GM23338 (cell line): Measurements from ENCODE around the gene WDR76. TPM values are rescaled to one million over a fixed set of nuclear protein-coding genes. Genes with fewer than 3 reads are reported as not detected.

Experiments
- ATAC-seq: fragments of 200-7000 bp; cut with Tn5 transposase; 3 replicates; pipeline ENCODE4 v1.9.1; 2020
- DNase-seq: peaks from one replicate; pipeline ENCODE4 v3.0.0-alpha.2; 2015; ENCODE audit warnings: low spot score
- H2AFZ ChIP-seq: fragments of 200-600 bp; sonication (generic); 2 replicates; pipeline ENCODE4 v1.8.0; 2016; ENCODE audit warnings: antibody characterized with exemption, mild to moderate bottlenecking, moderate library complexity
- H3F3A ChIP-seq: fragments of 200-600 bp; sonication (generic); replicated peaks from 2 replicates; pipeline ENCODE4 v1.8.0; 2017; ENCODE audit warnings: antibody characterized with exemption, mixed run types, low read depth
- H3K27ac ChIP-seq: fragments of 200-600 bp; sonication (generic); 2 replicates; pipeline ENCODE4 v1.6.1; 2016; ENCODE audit warnings: low read depth
- H3K27me3 ChIP-seq: fragments of 200-600 bp; sonication (generic); 2 replicates; pipeline ENCODE4 v1.8.0; 2016; ENCODE audit warnings: mild to moderate bottlenecking, mixed run types, moderate library complexity; ENCODE audit not compliant: insufficient read depth
- H3K36me3 ChIP-seq: fragments of 200-600 bp; sonication (generic); 2 replicates; pipeline ENCODE4 v1.8.0; 2016; ENCODE audit warnings: mild to moderate bottlenecking; ENCODE audit not compliant: insufficient read depth
- H3K4me1 ChIP-seq: fragments of 200-600 bp; sonication (generic); 2 replicates; pipeline ENCODE4 v1.8.0; 2016; ENCODE audit warnings: mild to moderate bottlenecking, moderate library complexity; ENCODE audit not compliant: insufficient read depth
- H3K4me2 ChIP-seq: fragments of 200-600 bp; sonication (generic); 2 replicates; pipeline ENCODE4 v1.7.1; 2017; ENCODE audit warnings: mixed run types
- H3K4me3 ChIP-seq: fragments of 200-600 bp; sonication (generic); 2 replicates; pipeline ENCODE4 v1.6.1; 2016; ENCODE audit warnings: mixed run types
- H3K79me2 ChIP-seq: fragments of 200-600 bp; sonication (generic); replicated peaks from 2 replicates; pipeline ENCODE4 v1.8.0; 2017; ENCODE audit warnings: mild to moderate bottlenecking; ENCODE audit not compliant: insufficient read depth
- H3K9me2 ChIP-seq: fragments of 200-600 bp; sonication (generic); 2 replicates; pipeline ENCODE4 v1.8.0; 2017; ENCODE audit not compliant: insufficient read depth
- H4K20me1 ChIP-seq: fragments of 200-600 bp; sonication (generic); replicated peaks from 2 replicates; pipeline ENCODE4 v1.8.0; 2017; ENCODE audit warnings: mild to moderate bottlenecking; ENCODE audit not compliant: insufficient read depth
- H3K27ac Mint-ChIP-seq: 2 replicates; pipeline ENCODE4 v1.8.0; 2020; ENCODE audit warnings: inconsistent platforms, mild to moderate bottlenecking, moderate library complexity, mixed read lengths
- H3K27me3 Mint-ChIP-seq: 3 replicates; pipeline ENCODE4 v1.8.0; 2022; ENCODE audit warnings: low read depth, mild to moderate bottlenecking, moderate library complexity, mixed read lengths, inconsistent platforms; ENCODE audit not compliant: insufficient read depth, poor library complexity
- H3K36me3 Mint-ChIP-seq: 3 replicates; pipeline ENCODE4 v1.8.0; 2021; ENCODE audit warnings: low read depth, mild to moderate bottlenecking, inconsistent platforms, moderate library complexity, mixed read lengths
- H3K4me1 Mint-ChIP-seq: 3 replicates; pipeline ENCODE4 v1.8.0; 2020; ENCODE audit warnings: mild to moderate bottlenecking, inconsistent platforms, mixed read lengths
- H3K4me3 Mint-ChIP-seq: 3 replicates; pipeline ENCODE4 v1.8.0; 2021; ENCODE audit warnings: moderate library complexity, mild to moderate bottlenecking, inconsistent platforms, mixed read lengths
- H3K9me3 Mint-ChIP-seq: 3 replicates; pipeline ENCODE4 v1.8.0; 2020; ENCODE audit warnings: moderate library complexity, mild to moderate bottlenecking, inconsistent platforms, mixed read lengths
- CREB1 ChIP-seq: fragments of 250-450 bp; sonication (Bioruptor Pico); IDR thresholded peaks from 2 replicates; pipeline ENCODE4 v1.5.0; 2020; ENCODE audit warnings: low read depth, mild to moderate bottlenecking, moderate library complexity
- ETS1 ChIP-seq: IDR thresholded peaks from 2 replicates; pipeline ENCODE4 v1.6.1; 2016; ENCODE audit warnings: antibody characterized with exemption
- EZH2 ChIP-seq: fragments of 200-600 bp; sonication (generic); IDR thresholded peaks from one replicate; pipeline ENCODE4 v1.8.0; 2017; ENCODE audit warnings: antibody characterized with exemption, mild to moderate bottlenecking, low read depth; ENCODE audit not compliant: unreplicated experiment
- EZH2phosphoT487 ChIP-seq: fragments of 200-600 bp; sonication (generic); IDR thresholded peaks from one replicate; pipeline ENCODE4 v1.8.1; 2018; ENCODE audit warnings: antibody characterized with exemption; ENCODE audit not compliant: unreplicated experiment
- JUNB ChIP-seq: IDR thresholded peaks from one replicate; pipeline ENCODE4 v1.6.1; 2016; ENCODE audit warnings: antibody characterized with exemption; ENCODE audit not compliant: unreplicated experiment
- NANOG ChIP-seq: IDR thresholded peaks from 2 replicates; pipeline ENCODE4 v1.6.1; 2016; ENCODE audit warnings: antibody characterized with exemption, borderline replicate concordance
- POLR2AphosphoS5 ChIP-seq: IDR thresholded peaks from 2 replicates; pipeline ENCODE4 v1.6.1; 2016; ENCODE audit warnings: antibody characterized with exemption, low read depth
- ZNF114 ChIP-seq: fragments of 250-450 bp; sonication (Bioruptor Pico); IDR thresholded peaks from 2 replicates; pipeline ENCODE4 v1.5.0; 2020; ENCODE audit warnings: mild to moderate bottlenecking, moderate library complexity
- ZNF331 ChIP-seq: fragments of 250-450 bp; sonication (Bioruptor Pico); IDR thresholded peaks from 2 replicates; pipeline ENCODE4 v1.5.0; 2020; ENCODE audit warnings: low read depth, mild to moderate bottlenecking, moderate library complexity
- polyA plus RNA-seq: library from polyadenylated mRNA; unstranded; fragments of >200 nt; fragmentation: Nextera tagmentation; extraction: Ambion mirVana; gene quantifications from 2 replicates; pipeline ENCODE4 v1.2.1, GENCODE V29; 2016
- total RNA-seq: library from RNA; depleted of rRNA; stranded (reverse); fragments of >200 nt; shearing (Covaris generic); gene quantifications from 2 replicates; pipeline ENCODE4 v1.2.3, GENCODE V29; 2014
- TF ChIP-seq, protein P1 (sequence below): fragments of 250-450 bp; sonication (Bioruptor Pico); IDR thresholded peaks from 2 replicates; pipeline ENCODE4 v1.5.0; 2020; ENCODE audit warnings: mild to moderate bottlenecking, moderate library complexity
- TF ChIP-seq, protein P2 (sequence below), 2 experiments: fragments of 200-600 bp in 1 of 2; sonication (generic) in 1 of 2; conservative IDR thresholded peaks; 2 replicates each; pipeline versions ENCODE4 v1.5.1 to v1.6.1; 2016 to 2017; ENCODE audit warnings: antibody characterized with exemption in 2 of 2, low read depth in 2 of 2, mild to moderate bottlenecking in 2 of 2, moderate library complexity in 1 of 2

The WDR76 gene
- total and polyA plus RNA-seq, 2 experiments from 2014 or later, result 9.7 to 17.8 TPM

- Histone ChIP-seq H3K4me3 (no peak overlapping the region), H3K4me2 (no peak overlapping the region), H3F3A (0 out of 2 replicates have a peak, but pooled peaks cover 3% of the 10 kb centered on the region), H3K9me2 (no peaks in the 10 kb centered on the region), H4K20me1 (no peaks in the 10 kb centered on the region), H3K36me3 (peaks cover 7% of the 10 kb centered on the region; the same call in 1 of the 2 replicates), H2AFZ (no peak overlapping the region), H3K4me1 (peaks cover 6% of the 10 kb centered on the region), H3K27ac (no peak overlapping the region), H3K79me2 (no peaks in the 10 kb centered on the region), H3K27me3 (no peaks in the 10 kb centered on the region)
- TF ChIP-seq NANOG (no peak), ZNF114 (CRISPR knock-in tag) (no peak), ZNF331 (CRISPR knock-in tag) (no peak), CREB1 (no peak), EZH2phosphoT487 (no peak), JUNB (no peak), ETS1 (no peak), POLR2AphosphoS5 (no peak), EZH2 (no peak)
- TF ChIP-seq, protein P1, sequence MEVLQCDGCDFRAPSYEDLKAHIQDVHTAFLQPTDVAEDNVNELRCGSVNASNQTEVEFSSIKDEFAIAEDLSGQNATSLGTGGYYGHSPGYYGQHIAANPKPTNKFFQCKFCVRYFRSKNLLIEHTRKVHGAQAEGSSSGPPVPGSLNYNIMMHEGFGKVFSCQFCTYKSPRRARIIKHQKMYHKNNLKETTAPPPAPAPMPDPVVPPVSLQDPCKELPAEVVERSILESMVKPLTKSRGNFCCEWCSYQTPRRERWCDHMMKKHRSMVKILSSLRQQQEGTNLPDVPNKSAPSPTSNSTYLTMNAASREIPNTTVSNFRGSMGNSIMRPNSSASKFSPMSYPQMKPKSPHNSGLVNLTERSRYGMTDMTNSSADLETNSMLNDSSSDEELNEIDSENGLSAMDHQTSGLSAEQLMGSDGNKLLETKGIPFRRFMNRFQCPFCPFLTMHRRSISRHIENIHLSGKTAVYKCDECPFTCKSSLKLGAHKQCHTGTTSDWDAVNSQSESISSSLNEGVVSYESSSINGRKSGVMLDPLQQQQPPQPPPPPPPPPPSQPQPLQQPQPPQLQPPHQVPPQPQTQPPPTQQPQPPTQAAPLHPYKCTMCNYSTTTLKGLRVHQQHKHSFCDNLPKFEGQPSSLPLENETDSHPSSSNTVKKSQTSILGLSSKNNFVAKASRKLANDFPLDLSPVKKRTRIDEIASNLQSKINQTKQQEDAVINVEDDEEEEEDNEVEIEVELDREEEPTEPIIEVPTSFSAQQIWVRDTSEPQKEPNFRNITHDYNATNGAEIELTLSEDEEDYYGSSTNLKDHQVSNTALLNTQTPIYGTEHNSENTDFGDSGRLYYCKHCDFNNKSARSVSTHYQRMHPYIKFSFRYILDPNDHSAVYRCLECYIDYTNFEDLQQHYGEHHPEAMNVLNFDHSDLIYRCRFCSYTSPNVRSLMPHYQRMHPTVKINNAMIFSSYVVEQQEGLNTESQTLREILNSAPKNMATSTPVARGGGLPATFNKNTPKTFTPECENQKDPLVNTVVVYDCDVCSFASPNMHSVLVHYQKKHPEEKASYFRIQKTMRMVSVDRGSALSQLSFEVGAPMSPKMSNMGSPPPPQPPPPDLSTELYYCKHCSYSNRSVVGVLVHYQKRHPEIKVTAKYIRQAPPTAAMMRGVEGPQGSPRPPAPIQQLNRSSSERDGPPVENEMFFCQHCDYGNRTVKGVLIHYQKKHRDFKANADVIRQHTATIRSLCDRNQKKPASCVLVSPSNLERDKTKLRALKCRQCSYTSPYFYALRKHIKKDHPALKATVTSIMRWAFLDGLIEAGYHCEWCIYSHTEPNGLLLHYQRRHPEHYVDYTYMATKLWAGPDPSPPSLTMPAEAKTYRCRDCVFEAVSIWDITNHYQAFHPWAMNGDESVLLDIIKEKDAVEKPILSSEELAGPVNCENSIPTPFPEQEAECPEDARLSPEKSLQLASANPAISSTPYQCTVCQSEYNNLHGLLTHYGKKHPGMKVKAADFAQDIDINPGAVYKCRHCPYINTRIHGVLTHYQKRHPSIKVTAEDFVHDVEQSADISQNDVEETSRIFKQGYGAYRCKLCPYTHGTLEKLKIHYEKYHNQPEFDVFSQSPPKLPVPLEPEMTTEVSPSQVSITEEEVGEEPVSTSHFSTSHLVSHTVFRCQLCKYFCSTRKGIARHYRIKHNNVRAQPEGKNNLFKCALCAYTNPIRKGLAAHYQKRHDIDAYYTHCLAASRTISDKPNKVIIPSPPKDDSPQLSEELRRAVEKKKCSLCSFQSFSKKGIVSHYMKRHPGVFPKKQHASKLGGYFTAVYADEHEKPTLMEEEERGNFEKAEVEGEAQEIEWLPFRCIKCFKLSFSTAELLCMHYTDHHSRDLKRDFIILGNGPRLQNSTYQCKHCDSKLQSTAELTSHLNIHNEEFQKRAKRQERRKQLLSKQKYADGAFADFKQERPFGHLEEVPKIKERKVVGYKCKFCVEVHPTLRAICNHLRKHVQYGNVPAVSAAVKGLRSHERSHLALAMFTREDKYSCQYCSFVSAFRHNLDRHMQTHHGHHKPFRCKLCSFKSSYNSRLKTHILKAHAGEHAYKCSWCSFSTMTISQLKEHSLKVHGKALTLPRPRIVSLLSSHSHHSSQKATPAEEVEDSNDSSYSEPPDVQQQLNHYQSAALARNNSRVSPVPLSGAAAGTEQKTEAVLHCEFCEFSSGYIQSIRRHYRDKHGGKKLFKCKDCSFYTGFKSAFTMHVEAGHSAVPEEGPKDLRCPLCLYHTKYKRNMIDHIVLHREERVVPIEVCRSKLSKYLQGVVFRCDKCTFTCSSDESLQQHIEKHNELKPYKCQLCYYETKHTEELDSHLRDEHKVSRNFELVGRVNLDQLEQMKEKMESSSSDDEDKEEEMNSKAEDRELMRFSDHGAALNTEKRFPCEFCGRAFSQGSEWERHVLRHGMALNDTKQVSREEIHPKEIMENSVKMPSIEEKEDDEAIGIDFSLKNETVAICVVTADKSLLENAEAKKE (CRISPR knock-in tag), result no peak
- TF ChIP-seq, protein P2, sequence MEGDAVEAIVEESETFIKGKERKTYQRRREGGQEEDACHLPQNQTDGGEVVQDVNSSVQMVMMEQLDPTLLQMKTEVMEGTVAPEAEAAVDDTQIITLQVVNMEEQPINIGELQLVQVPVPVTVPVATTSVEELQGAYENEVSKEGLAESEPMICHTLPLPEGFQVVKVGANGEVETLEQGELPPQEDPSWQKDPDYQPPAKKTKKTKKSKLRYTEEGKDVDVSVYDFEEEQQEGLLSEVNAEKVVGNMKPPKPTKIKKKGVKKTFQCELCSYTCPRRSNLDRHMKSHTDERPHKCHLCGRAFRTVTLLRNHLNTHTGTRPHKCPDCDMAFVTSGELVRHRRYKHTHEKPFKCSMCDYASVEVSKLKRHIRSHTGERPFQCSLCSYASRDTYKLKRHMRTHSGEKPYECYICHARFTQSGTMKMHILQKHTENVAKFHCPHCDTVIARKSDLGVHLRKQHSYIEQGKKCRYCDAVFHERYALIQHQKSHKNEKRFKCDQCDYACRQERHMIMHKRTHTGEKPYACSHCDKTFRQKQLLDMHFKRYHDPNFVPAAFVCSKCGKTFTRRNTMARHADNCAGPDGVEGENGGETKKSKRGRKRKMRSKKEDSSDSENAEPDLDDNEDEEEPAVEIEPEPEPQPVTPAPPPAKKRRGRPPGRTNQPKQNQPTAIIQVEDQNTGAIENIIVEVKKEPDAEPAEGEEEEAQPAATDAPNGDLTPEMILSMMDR (conservative IDR thresholded peaks at IDR 0.05; ENCODE audit: low read depth in 2 of 2), result no peak
- Mint-ChIP-seq H3K27ac (no peak overlapping the region), H3K9me3 (no peaks in the 10 kb centered on the region), H3K36me3 (peaks cover 15% of the 10 kb centered on the region; the same call in 2 of the 3 replicates), H3K4me3 (no peak overlapping the region), H3K4me1 (peaks cover 20% of the 10 kb centered on the region; the same call in 2 of the 3 replicates), H3K27me3 (no peaks in the 10 kb centered on the region)
- no peak for ATAC-seq
- DNase-seq, result no peak
Observed at GRCh38 chr15:43900996-43901395, 74.2 kb downstream of the WDR76 start.
